OCI-M1 (cell line): ENCODE measurements around the gene GMDS.

Experiments used
- DNase-seq: peaks from one replicate; lab custom pipeline; 2025; lab: John Stamatoyannopoulos, UW

Gene GMDS

DNA sequence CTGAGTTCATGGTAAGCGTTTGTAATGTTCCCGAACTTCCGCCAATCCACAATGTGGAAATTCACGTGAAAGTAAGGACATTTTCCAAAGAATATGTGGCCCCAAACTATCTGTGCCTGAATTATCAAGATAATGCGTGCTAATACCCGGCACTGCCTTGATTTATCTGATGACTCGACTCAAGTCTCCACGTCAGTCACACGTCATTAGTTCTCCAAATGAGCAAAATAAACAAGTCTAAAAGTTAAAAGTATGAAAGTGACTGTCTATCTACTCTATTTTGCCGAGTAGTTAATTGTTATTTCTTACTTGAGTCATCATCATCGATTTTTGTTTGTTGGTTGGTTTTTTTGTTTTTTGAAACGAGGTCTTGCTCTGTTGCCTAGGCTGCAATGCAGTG is 657.4 kb downstream of the GMDS start:
- no peak for DNase-seq

DNA sequence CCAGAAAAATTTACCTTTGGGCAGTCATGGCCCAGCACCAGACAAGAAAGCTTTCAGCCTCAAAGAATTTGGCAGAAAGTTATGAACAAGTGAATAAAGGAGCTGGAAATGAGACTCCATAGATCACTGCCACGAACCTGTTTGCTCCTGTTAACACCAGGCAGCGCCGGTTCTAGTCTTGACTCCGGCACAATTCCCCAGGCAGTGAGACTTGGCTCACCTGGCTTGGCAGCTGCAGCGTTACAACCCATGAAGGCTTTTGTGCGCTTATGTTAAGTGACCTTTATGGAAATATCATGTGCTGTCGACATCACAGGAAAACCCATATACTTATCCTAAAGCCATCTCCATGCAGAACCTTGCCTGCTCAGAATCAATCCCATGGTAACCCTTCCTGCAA is 657.9 kb downstream of the GMDS start:
- no peak for DNase-seq

DNA sequence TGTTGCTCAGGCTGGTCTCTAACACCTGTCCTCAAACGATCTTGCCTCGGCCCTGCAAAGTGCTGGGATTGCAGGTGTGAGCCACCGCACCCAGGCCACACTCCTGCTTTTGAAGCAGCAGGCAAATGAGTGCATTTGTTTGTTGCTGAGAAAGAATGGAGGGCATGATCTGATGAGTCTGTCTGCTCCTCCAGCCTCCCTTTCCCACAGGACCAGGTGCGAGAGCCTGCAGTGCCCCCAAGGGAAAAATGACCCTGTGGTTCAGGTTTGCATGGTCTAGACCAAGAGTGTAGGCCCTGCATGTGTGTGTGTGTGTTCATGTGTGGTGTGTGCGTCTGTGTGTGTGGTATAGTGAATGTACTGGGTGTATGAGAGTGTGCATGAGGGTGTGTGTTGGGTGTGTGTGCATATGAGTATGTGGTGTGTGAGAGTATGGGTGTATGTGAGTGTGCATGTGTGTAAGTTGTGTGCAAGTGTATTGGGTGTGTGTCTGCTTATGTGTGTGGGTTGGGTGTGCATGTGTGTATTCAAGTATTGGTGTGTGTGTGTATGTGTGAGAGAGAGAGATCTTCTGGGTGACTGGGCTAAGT is 658.4 kb downstream of the GMDS start:
- DNase-seq = no peak

DNA sequence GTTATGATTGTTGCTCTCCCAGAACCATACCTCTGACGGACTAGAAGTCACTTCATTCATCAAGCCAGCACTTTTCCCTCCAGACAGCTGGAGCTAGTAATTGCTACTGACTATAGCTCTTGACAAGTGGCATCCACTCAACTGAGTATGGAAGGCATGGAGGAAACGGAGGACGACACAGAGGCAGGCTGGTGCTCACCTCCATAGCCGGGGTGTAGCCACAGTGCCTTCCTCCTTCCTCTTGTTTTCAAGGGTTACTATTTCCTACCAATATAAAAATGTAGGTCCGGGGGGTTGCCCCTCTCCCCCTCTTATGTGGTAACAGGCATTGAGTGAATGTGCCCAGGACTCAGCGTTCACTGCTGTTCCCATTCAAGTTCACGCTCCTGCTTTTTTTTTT is 659.1 kb downstream of the GMDS start:
- no peak for DNase-seq

DNA sequence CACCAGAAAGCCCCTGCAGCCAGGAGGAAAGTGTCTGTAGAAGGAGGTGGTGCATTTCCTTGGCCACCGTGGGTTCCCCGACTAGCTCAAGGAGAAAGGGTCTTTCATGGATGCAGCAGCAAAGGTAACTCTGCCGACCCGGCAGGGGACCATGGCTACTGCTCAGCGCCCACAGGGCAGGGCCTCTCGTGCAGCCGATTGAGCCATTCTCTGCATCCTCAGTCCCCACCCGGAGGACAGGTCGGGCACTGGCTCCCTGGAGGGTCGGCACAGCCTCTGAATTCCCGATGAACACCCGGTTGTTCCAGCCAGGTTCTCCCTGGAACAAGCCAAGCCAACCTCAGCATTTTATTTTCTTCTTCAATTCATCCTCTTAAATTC is 659.7 kb downstream of the GMDS start:
- no peak for DNase-seq

DNA sequence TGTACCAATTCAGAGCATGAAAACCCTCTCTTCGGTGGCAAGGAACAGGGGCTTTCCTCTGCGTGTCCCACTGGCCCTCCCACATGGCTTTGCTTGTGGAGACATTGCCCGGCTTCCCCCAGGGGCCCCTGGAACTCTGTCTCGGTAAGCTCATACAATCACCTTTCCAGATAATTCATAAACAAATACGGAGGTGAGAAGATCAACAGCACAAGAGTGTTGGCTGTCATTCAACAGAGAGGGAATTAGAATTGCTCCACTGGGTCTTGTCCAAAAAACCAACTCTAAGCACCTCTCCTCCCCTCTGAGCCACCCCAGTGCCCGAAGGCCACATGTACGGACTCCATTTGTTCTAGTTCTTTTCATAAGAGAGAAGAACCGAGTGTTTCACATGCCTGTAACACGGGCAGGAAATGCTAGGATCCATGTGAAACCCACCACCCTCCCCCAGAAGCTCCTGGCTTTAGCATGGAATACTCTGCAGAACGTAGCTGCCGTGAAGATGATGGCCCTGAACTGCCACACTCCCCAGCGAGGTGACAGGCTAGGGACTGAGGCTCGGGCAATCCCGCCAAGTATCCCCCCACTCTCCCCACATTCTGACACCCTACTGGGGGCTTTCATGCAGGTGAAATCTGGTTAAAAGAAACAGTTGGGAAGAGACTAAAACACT is 660.3 kb downstream of the GMDS start:
- DNase-seq = no peak

GRCh38 chr6:1584146-1584545 is 661.3 kb downstream of the GMDS start:
- DNase-seq = no peak

GRCh38 chr6:1581120-1581991 is 664.0 kb downstream of the GMDS start:
- DNase-seq = no peak

GRCh38 chr6:1580585-1580984 is 664.8 kb downstream of the GMDS start:
- DNase-seq = no peak

DNA sequence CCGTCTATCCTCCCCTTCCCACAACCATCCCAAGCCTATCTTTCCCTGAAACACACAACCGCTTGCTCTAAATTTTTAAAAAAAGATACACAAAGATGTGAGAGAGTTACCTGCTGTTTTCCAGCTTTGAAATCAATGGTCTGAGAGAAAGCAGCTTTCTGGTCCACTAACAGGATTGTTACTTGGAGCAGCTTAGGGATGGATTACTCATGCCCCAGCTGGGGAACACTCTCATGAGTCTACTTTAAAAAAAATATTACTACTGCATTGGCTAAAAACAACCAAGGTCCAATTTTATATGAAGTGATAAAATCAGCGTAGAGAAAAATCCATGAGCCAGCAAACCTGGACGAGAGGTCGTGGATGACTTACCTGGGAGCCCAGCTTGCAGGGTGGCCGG is 665.3 kb downstream of the GMDS start:
- DNase-seq = no peak

- DNase-seq = no peak
These were observed 666.3 kb downstream of the GMDS start for GRCh38 chr6:1579096-1579495.

DNA sequence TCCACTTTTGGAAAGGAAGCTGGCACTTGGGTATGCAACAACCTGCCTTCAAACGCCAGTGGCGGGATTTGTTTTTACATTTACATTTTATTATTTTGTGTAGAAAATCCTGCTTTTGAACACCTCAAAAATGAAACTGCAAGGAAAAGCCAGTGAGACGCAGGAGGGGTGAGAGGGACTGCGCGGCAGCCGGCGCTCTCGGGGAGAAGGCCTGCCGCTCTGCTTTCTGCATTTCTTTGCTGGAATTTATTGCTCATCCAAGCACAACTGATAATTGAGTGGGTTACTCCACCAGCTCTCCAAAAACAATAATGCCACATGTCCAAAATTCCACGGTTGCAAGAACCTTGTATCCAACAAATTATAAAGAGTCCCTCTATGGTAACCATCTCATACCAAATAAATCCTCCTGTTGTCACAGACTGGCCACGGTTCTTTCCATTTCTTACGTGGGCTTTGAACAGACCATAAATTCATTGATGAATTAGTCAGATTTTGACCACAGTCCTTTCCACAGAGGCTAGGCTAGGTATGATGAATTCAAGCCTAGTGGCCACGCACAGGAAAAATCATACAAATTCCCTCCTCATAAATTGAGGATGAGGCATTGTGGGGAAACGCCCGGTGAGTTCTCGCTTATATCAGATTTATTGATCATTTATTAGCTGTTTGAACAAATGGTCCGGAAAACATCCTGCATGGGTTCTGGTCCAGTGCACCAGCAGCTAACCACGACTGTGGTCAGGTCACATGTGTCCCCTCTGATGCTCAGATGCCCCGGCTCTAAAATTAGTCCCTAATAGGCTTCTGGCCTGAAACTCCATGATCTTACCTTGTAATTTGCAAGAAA is 667.3 kb downstream of the GMDS start:
- DNase-seq = no peak

- no peak for DNase-seq
These were observed 668.2 kb downstream of the GMDS start for GRCh38 chr6:1577146-1577680.

GRCh38 chr6:1576711-1577110 is 668.7 kb downstream of the GMDS start:
- DNase-seq = no peak

DNA sequence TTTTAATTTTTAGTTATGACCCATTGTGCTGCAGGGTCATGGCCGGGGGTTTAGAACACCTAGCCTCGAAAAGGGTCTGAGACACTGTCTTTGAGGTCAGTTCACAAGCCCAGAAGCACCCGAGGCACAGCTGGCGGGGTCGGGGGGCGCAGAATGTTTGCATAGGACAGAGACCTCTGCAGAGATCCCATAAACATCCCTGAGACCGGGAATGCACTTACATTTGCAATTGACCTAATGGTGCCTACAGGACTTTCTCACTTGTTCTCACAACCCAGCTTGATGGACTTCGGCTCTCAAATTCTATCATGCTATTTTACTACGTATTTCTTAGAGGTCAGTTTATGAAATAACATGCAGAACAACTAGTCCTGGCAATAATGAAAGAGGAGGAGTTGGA is 669.2 kb downstream of the GMDS start:
- DNase-seq = no peak

DNA sequence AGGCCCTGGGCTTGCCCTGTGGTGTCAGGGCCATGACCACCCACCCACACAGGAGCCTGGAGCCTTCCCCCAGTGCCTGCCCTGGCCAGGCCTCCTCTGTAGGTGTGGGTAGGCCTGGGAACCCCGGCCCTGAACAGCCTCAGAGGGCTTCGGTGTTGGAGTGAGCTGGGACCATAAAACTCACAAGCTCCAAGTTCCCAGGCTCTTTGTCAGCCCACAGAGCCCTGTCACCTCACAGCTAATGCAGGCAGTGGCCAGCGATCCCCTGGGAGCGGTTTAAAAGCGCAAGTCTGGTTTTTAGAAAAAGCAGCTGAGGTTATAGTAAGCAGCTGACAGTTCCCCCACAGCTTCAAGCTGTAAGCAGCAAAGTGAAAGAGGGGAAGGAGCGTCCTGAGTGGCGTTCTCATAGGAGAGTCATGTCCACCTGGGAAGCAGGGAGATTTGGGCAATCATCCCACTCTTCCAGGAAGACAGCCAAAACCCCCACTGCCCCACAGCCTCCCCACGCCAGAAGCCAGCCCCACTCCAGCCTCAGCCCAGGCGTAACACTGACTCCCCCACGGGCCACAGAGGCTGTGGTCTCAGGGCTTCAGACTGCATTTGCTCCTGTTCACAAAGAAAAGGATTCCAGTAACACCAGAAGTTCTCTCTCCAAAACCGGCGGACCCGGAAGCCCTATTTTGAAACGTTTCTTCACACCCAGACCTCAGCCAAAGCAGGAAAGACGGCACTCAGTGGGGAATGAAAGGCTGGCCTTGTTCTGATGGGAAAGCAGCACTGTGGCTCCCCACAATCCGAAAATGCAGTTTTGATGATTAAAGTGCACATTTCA is 670.0 kb downstream of the GMDS start:
- no peak for DNase-seq

DNA sequence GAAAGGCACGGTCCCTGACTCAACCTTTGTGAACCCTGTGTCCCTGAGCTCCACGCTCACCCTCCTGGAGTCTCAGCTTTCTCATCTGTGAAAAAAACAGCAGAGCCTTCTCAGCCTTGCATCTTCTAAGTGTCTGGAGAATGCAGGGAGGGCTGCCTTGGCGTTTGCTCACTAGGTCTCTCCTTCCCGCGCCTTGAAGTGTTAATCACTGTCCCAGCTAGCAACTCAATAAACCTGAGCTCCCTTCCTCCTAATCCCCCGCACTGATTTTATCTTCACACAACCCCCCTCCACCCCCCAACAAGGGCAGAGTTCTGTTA is 670.6 kb downstream of the GMDS start:
- no peak for DNase-seq

- no peak for DNase-seq
These were observed 671.2 kb downstream of the GMDS start for GRCh38 chr6:1574083-1574761.
